ENCODE measurements around the gene DUOXA1.

- TF ChIP-seq POLR2A (IDR thresholded peaks at IDR 0.05) (no peak), CTCF (IDR thresholded peaks at IDR 0.05) (no peak), EP300 (IDR thresholded peaks at IDR 0.05) (no peak)
These were observed 16.2 kb downstream of the DUOXA1 start for GRCh38 chr15:45113380-45113990.

Data from tibial nerve (tissue), 4 donors.